IPS DF 4.7 (cell line): ENCODE data around the gene AHCYL1.

Experiments used
- DNase-seq: peaks from one replicate; pipeline ENCODE4 v3.0.0-alpha.2; 2013; ENCODE audit warnings: low spot score; ENCODE audit errors: extremely low read depth

The AHCYL1 gene

DNA sequence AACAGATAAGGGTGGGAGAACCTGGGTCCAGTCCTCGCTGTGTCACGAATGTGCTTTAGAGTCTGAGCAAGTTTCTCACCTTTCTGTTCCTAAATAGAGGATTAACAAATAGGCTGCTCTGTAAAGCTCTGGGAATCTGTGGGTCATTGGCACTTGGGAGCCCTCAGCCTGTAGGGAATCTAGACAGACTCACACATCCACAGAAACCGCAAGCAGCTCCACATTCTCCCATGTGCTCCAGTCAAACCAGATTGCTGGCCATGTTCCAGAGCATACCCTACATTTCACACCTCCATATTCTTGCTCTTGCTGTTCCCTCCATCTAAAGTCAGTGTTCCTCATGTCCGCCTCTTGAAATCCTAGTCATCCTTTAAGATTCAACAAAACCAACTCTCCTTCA is 7.8 kb upstream of the AHCYL1 start:
- no peak for DNase-seq

GRCh38 chr1:109977225-109977624 is 7.3 kb upstream of the AHCYL1 start:
- no peak for DNase-seq

DNA sequence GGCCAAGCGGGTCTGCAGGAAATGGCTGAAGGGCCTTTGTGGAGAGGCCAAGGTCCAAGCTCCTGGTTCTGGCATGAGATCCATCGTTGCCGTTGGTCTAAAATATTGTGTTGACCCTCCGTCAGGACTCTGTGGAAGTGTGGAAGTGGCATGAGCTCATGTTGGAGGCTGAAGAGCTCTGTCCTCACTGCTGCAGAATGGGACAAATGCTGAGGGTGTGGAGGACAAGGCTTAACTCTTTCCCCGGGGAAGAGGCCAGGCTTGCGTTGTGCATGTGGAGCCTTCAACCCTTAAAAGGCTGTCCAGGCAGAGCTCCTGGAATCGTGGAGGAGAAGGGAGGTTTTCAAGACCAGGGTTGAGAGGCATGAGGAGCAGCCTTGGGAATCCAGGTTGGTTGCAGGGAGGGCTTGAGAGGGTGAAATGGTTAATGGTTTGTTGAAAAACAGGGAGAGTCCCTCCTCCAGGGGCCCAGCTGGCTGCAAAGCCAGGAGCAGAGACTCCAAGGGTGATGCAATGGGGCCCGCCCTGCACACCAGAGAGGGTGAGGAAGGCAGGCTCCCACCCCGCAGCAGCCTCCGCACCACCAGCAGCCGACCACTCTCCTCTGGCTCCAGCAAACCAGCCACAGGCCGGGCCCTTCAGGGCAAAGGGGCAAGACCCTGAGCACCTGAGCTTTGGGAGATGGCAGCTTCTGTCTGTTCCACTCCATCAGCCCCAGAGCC is 6.7 kb upstream of the AHCYL1 start:
- no peak for DNase-seq

DNA sequence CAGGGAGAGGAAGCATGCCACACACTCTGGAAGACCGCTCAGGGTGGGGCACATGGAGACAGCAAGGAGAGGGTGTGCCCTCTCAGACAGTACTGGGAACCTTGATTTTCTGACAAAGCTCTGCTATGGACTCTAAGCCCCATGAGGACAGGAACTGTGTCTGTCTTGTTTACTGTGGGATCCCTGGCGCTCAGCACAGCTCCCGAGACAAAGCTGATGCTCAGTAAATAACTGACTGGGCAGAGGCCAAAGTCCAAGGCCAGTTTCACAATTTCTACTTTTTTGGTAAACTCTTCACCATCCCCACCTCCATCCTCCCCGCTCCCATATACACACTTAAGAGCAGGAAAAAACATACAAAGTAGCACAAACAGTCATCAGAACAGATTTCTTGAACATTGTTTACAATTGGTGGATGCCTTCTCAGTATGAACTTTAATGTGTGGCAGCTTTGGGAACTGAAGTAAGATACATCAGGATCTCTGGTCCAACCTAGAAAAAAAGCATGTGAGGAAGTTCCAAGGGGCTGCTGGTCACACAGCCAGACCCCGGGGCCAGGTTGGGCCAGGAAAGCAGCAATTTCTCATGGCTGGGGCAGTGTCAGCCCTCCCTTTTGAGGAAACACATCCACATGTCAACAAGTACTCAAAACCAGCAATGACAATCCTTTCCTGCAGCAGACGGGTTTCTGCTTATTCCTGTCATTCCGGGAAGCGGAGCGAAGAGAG is 5.6 kb upstream of the AHCYL1 start:
- DNase-seq, result no peak

DNA sequence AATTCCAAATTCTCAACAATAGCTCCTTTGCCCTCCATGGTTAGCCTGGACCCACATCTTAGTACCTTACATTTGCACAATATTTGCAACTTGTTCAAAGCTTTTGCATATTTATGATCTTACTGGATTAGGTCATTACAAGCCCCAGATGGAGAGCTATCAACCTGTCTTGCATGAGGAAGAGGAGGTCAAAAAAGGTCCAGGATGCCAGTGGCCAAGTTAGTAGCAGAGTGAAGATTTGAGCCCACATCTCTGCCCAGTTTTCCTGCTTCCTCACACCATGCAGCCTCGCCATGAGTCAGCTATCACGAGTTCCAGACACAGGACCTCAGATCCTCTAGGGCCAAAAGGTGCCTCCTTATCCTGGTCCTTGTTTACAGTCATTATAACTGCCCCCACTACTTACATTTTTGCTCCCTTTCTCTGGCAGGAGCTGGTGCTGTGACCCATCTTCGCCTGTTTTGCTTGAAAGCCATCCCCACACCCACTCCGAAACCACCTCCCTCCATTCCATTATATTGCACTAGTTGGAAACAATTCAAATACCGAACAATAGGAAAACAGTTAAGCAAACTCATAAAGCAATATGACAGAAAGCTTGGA is 5.0 kb upstream of the AHCYL1 start:
- DNase-seq, result no peak

DNA sequence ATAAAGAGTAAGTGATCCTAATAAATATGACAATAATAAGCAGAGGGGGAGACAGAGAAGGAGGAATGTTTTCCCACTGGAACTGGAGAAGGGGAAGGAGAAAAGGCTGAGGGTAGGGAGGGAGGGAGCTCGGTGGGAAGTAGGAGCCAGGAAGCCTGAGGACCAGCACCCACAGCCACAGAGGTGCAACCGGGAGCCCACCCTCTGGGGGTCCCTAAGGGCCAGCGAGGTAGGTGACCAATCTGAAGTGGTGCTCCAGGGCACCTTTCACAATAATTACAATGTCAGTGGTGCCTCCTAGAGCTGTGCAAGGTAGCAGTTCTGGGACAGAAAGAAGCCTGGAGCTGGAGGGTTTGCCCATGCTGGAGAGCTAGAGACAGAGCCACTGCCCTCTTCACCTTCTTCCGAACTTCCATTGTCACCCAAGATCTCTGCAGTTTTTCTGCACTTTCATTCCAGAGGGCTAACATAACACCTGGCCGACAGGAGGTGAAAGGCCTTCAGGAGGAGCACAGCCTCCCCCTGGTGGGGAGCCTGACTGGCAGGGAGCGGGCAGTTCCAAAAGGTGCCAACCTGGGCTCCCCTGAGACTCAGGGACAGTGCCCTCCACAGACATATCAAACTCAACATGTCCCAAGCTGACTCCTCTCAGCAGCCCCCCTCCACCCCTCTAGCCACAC is 4.1 kb upstream of the AHCYL1 start:
- DNase-seq, result no peak

- DNase-seq, result no peak
These were observed 3.6 kb upstream of the AHCYL1 start for GRCh38 chr1:109981004-109981335.

DNA sequence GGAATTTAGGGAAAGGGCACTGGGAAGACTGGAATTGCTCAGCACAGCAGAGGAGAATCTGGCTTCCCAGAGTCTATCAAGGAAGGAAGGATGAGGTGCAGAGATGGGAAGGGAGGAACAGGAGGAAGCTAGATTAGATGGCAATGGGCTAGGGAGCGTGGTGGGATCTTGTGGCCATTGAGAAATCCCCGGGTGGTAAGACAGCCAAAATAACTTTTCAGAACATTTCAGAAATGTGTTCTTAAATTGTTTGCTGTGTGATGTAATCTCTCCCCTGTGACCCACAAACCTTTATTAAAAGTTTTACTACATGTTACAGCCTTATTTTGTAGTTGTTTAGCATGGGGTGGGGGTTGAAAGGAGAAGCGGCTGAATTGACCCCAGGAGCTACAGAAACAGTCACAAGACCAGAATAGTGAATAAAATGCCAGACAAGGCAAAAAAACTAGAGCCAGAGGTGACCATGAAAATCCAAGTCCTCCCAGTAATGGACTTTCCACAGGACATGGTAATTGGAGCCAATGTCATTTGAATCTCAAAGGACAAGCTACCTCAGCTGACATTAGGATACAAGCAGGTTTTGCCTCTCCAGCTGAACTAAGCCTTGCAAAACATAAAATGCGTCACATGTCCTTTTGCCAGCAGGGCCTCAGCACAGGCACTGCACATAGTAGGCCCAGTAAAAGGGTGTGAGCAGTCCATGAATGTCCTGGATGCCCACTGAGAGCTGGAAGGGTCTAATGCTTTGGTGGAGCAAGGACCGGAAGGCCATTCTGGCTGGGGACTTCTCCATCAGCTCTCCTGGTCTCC is 980 bp upstream of the AHCYL1 start:
- no peak for DNase-seq

DNA sequence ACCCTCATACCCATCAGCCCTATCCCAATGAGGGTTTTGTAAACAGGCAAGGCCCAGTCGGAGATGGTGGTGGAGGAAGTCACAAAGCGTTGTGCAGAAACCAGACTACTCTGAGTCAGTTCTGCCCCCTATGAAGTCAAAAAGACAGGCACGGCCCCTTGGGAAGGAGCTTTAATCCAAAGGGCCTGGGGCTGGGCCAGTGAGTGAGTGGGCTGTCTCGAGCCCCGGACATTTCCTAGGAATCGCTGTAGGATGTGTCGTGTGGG is 442 bp upstream of the AHCYL1 start:
- no peak for DNase-seq

DNA sequence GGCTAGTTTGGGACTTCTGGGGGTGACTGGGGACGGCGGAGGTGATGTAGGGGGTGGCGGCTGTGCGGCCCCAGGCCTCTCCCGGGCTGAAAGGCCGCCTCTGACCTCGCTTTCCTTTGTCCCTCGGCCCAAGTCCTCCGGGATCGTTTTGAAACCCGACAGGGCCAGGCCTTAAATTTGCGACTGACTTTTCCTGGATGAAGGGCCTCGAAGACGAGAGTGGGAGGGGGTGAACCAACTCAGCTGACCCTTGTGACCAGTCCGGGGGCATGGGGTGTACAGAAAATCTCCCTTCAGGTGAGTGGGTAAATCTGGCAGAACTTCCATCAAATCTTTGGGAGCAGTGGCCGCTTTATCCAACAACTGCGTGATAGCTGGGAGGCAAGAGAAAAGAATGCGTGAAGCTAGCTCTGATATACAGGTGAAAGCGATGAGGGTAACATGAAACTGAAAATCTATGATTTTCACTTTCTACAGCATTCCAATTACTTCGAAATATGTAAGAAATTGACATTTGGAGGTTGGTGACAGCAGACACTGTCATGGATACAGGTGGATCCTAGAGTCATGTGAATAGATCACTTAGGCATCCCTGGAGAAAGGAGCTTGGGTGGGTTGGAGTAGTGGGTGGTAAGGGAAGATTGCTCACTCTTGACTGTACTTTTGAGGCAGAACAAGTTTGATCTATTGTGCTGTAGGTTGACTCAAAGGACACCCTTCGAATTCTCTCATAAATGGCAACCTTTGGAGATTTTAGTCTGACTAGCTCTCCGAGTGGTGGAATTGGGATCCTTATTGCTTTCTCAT is 885 bp downstream of the AHCYL1 start:
- DNase-seq, result no peak

- no peak for DNase-seq
These were observed 1.5 kb downstream of the AHCYL1 start for GRCh38 chr1:109986054-109986444.

- no peak for DNase-seq
These were observed 3.9 kb downstream of the AHCYL1 start for GRCh38 chr1:109988349-109988914.

GRCh38 chr1:109989506-109990301 is 5.1 kb downstream of the AHCYL1 start:
- no peak for DNase-seq

DNA sequence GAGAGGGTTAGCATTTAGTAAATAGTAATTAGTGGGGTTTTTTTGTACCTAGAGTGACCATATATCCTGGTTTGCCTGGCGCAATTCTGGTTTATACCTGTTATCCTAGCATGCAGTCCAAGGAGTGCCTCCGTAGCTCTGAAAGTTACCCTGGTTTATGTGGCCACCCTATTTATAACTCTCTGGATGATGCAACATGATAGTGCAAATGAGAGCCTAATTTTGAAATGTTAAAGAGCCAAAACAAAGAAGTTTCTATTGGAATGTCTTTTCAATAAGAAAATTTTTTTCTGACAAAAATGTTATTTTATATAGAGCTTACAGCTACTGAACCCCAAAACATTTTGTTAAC is 5.7 kb downstream of the AHCYL1 start:
- no peak for DNase-seq

GRCh38 chr1:109991400-109991925 is 6.9 kb downstream of the AHCYL1 start:
- DNase-seq, result no peak

DNA sequence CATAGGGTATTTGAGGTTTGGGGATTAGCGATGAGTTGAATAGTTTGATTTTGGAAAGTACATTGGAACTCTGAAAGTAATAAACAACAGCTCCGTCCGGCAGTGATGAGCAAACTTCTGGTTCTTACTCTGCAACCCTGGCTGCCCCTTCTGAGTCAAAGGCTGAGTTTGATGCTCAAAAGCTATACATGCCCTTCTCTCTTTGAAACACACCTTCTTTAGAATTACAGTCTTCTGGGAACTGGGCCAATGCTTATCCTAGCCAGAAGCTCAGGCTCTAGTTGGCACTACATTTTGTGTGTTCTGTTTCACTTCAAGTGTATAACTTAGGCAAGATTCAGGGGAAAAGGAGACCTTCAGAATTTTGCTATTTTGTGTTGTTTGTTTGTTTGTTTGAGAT is 9.3 kb downstream of the AHCYL1 start:
- no peak for DNase-seq

DNA sequence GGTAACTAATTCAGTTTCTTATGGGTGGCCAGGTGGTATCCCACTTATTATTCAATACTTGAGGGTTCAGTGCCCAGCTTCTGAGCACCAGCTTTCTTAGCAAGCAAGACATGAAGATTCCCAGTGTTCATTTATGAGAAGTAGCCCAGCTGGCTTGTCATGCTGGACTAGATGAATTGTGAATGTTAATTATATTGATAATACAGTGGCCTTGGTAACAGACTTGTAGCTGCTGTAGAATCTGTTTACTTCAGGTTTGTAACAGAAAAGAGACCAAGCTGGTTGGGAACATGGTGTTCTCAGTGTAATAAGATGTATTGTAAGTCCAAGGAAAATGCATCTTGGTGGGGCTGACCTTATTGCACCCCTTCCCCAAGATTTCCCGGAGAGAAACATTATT is 10.1 kb downstream of the AHCYL1 start:
- no peak for DNase-seq

DNA sequence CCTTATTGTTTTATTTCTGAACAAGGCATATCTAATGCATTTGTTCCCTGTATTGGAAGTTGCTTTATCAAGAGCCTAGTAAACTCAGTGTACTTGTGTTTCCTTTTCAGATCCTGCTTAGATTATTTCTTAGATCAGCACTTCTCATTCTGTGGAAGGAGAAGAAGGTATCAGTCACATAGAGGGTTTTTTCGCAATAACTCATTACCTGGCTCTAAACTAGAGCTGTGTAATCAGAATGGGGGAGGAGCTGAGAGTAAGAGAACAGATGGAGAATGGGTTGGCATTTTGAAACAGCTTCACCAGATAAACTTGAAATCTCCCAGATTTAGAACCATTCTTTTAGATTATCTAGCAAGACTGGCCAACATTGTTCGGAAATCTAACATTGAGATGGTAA is 11.0 kb downstream of the AHCYL1 start:
- no peak for DNase-seq

GRCh38 chr1:109996476-109996875 is 11.9 kb downstream of the AHCYL1 start:
- no peak for DNase-seq
